Measurements from ENCODE around the gene POP7.

The POP7 gene

GRCh38 chr7:100745184-100745583, 39.3 kb downstream of the POP7 start:
- Histone ChIP-seq H3K79me2 (ENCODE audit: insufficient read depth, low read depth) (no peaks in the 10 kb centered on the region), H2AFZ (ENCODE audit: low read depth) (no peak overlapping the region), H3K9ac (no peak overlapping the region), H3K4me1 (ENCODE audit: low read depth, poor library complexity, severe bottlenecking) (no peaks in the 10 kb centered on the region), H3K4me3 (IDR thresholded peaks at IDR 0.05; ENCODE audit: insufficient read depth, low read depth, low read length) (no peak overlapping the region), H3K36me3 (ENCODE audit: insufficient read depth) (no peaks in the 10 kb centered on the region), H3K27me3 (ENCODE audit: insufficient read depth, low read depth) (peaks cover 67% of the 10 kb centered on the region), H3K27ac (no peak overlapping the region), H4K20me1 (ENCODE audit: insufficient read depth) (no peaks in the 10 kb centered on the region), H3K4me2 (no peak overlapping the region)
- no peak for TF ChIP-seq CTCF (conservative IDR thresholded peaks at IDR 0.05; ENCODE audit: low read depth, low read length)

GRCh38 chr7:100752994-100753393, 47.1 kb downstream of the POP7 start:
- H3K27ac ChIP-seq = no peak overlapping the region
- no peaks in the 10 kb centered on the region for H4K20me1 ChIP-seq (ENCODE audit: insufficient read depth)
- H3K27me3 ChIP-seq (ENCODE audit: insufficient read depth, low read depth) = peaks cover 90% of the 10 kb centered on the region
- no peak overlapping the region for H3K9ac ChIP-seq
- H3K36me3 ChIP-seq (ENCODE audit: insufficient read depth) = no peaks in the 10 kb centered on the region
- TF ChIP-seq CTCF (conservative IDR thresholded peaks at IDR 0.05; ENCODE audit: low read depth, low read length) = no peak
- H2AFZ ChIP-seq (ENCODE audit: low read depth) = no peak overlapping the region
- H3K4me2 ChIP-seq = no peak overlapping the region
- H3K4me1 ChIP-seq (ENCODE audit: low read depth, poor library complexity, severe bottlenecking) = no peaks in the 10 kb centered on the region
- no peak overlapping the region for H3K4me3 ChIP-seq (IDR thresholded peaks at IDR 0.05; ENCODE audit: insufficient read depth, low read depth, low read length)
- H3K79me2 ChIP-seq (ENCODE audit: insufficient read depth, low read depth) = no peaks in the 10 kb centered on the region

- no peaks in the 10 kb centered on the region for H3K79me2 ChIP-seq (ENCODE audit: insufficient read depth, low read depth)
- TF ChIP-seq CTCF (conservative IDR thresholded peaks at IDR 0.05; ENCODE audit: low read depth, low read length) = no peak
- H2AFZ ChIP-seq (ENCODE audit: low read depth) = no peak overlapping the region
- no peaks in the 10 kb centered on the region for H3K4me1 ChIP-seq (ENCODE audit: low read depth, poor library complexity, severe bottlenecking)
- no peaks in the 10 kb centered on the region for H3K36me3 ChIP-seq (ENCODE audit: insufficient read depth)
- H3K27me3 ChIP-seq (ENCODE audit: insufficient read depth, low read depth) = peaks cover 92% of the 10 kb centered on the region
- H3K9ac ChIP-seq = no peak overlapping the region
- no peak overlapping the region for H3K4me3 ChIP-seq (IDR thresholded peaks at IDR 0.05; ENCODE audit: insufficient read depth, low read depth, low read length)
- no peak overlapping the region for H3K4me2 ChIP-seq
- H3K27ac ChIP-seq = no peak overlapping the region
- no peaks in the 10 kb centered on the region for H4K20me1 ChIP-seq (ENCODE audit: insufficient read depth)
Measured at GRCh38 chr7:100753750-100754149, 47.8 kb downstream of the POP7 start.
